Astrocyte (in vitro differentiated cells and primary cell): ENCODE measurements around the gene TARBP2. TPM values are rescaled to one million over a fixed set of nuclear protein-coding genes. Genes with fewer than 3 reads are reported as not detected.

Source experiments
- DNase-seq: peaks from one replicate; pipeline ENCODE4 v3.0.0-alpha.2; 2010; ENCODE audit warnings: low read depth
- FAIRE-seq: peaks from 2 replicates; lab custom pipeline; 2011; peaks lifted over from hg19 to GRCh38; lab: Jason Lieb, UNC
- H2AFZ ChIP-seq: 2 replicates; pipeline ENCODE4 v1.6.0; 2012; ENCODE audit warnings: low read depth, low read length, inconsistent platforms
- H3K27ac ChIP-seq: 2 replicates; pipeline ENCODE4 v1.5.1; 2011; ENCODE audit warnings: low read depth, low read length, inconsistent platforms
- H3K27me3 ChIP-seq: 2 replicates; pipeline ENCODE4 v1.6.0; 2011; ENCODE audit warnings: low read length, inconsistent platforms; ENCODE audit not compliant: insufficient read depth
- H3K36me3 ChIP-seq: 2 replicates; pipeline ENCODE4 v1.5.1; 2011; ENCODE audit warnings: low read length, inconsistent platforms; ENCODE audit not compliant: insufficient read depth
- H3K4me1 ChIP-seq: 2 replicates; pipeline ENCODE4 v1.5.1; 2011; ENCODE audit warnings: low read length, inconsistent platforms; ENCODE audit not compliant: insufficient read depth
- H3K4me2 ChIP-seq: 2 replicates; pipeline ENCODE4 v1.6.0; 2012; ENCODE audit warnings: low read length, inconsistent platforms
- H3K4me3 ChIP-seq: 2 replicates; pipeline ENCODE4 v1.5.1; 2011; ENCODE audit warnings: low read depth, mild to moderate bottlenecking, low read length, inconsistent platforms; ENCODE audit not compliant: insufficient read depth
- H3K79me2 ChIP-seq: 2 replicates; pipeline ENCODE4 v1.6.0; 2012; ENCODE audit warnings: mild to moderate bottlenecking, low read length, inconsistent platforms; ENCODE audit not compliant: insufficient read depth
- H3K9ac ChIP-seq: 2 replicates; pipeline ENCODE4 v1.6.0; 2012; ENCODE audit warnings: mild to moderate bottlenecking, low read length, inconsistent platforms
- H3K9me3 ChIP-seq: 2 replicates; pipeline ENCODE4 v1.5.1; 2012; ENCODE audit warnings: low read depth, mild to moderate bottlenecking, low read length, inconsistent platforms; ENCODE audit not compliant: insufficient read depth
- H4K20me1 ChIP-seq: 2 replicates; pipeline ENCODE4 v1.6.0; 2012; ENCODE audit warnings: low read length, inconsistent platforms; ENCODE audit not compliant: insufficient read depth
- H3K27ac Mint-ChIP-seq: one replicate; pipeline ENCODE4 v1.8.0; 2021; ENCODE audit warnings: mild to moderate bottlenecking, mixed read lengths; ENCODE audit not compliant: unreplicated experiment
- H3K27me3 Mint-ChIP-seq: one replicate; pipeline ENCODE4 v1.8.0; 2021; ENCODE audit warnings: low read depth, mixed read lengths; ENCODE audit not compliant: unreplicated experiment
- H3K36me3 Mint-ChIP-seq: one replicate; pipeline ENCODE4 v1.8.0; 2021; ENCODE audit warnings: low read depth, mixed read lengths; ENCODE audit not compliant: unreplicated experiment
- H3K4me1 Mint-ChIP-seq: one replicate; pipeline ENCODE4 v1.8.0; 2021; ENCODE audit warnings: low read depth, mixed read lengths; ENCODE audit not compliant: unreplicated experiment
- H3K4me3 Mint-ChIP-seq: one replicate; pipeline ENCODE4 v1.8.0; 2021; ENCODE audit warnings: mild to moderate bottlenecking, moderate library complexity, mixed read lengths; ENCODE audit not compliant: unreplicated experiment
- H3K9me3 Mint-ChIP-seq: one replicate; pipeline ENCODE4 v1.8.0; 2021; ENCODE audit warnings: mild to moderate bottlenecking, mixed read lengths; ENCODE audit not compliant: unreplicated experiment
- CTCF ChIP-seq: IDR thresholded peaks from 2 replicates; pipeline ENCODE4 v1.5.1; 2011; ENCODE audit warnings: low read depth, mild to moderate bottlenecking, inconsistent platforms, low read length, moderate library complexity; ENCODE audit not compliant: insufficient read depth
- EZH2 ChIP-seq: IDR thresholded peaks from 2 replicates; pipeline ENCODE4 v1.6.1; 2012; ENCODE audit warnings: mild to moderate bottlenecking, low read length, inconsistent platforms; ENCODE audit not compliant: insufficient read depth
- total RNA-seq: library from RNA; stranded (reverse); gene quantifications from 2 replicates; pipeline ENCODE4 v1.2.1, GENCODE V29; 2021

Gene TARBP2
- total RNA-seq, 1 donor from 2014 or later: 51.1 TPM

GRCh38 chr12:53502331-53502730 lies 1.2 kb downstream of the TARBP2 start:
- peak overlapping the region; percentile 68 for H3K4me3 ChIP-seq
- DNase-seq (no peak), FAIRE-seq (no peak)
- peaks cover 49% of the 10 kb centered on the region for H3K4me1 ChIP-seq
- Mint-ChIP-seq H3K36me3 (peaks cover 9% of the 10 kb centered on the region), H3K9me3 (no peaks in the 10 kb centered on the region), H3K27me3 (no peaks in the 10 kb centered on the region), H3K27ac (peak overlapping the region; percentile 72), H3K4me3 (peak overlapping the region; percentile 84), H3K4me1 (peaks cover 22% of the 10 kb centered on the region)
- H3K9ac ChIP-seq: peak overlapping the region; percentile 92
- H3K27ac ChIP-seq: no peak overlapping the region
- no peaks in the 10 kb centered on the region for H3K27me3 ChIP-seq
- H2AFZ ChIP-seq: no peak overlapping the region
- peak overlapping the region; percentile 90 for H3K4me2 ChIP-seq
- TF ChIP-seq EZH2 (no peak), CTCF (no peak)
- peaks cover 13% of the 10 kb centered on the region for H4K20me1 ChIP-seq
- peaks cover 45% of the 10 kb centered on the region for H3K79me2 ChIP-seq
- no peaks in the 10 kb centered on the region for H3K9me3 ChIP-seq
- H3K36me3 ChIP-seq: peaks cover 3% of the 10 kb centered on the region

- no peaks in the 10 kb centered on the region for H3K27me3 ChIP-seq
- Mint-ChIP-seq H3K27ac (peak overlapping the region; percentile 53), H3K9me3 (no peaks in the 10 kb centered on the region), H3K4me1 (peaks cover 22% of the 10 kb centered on the region), H3K4me3 (peak overlapping the region; percentile 14), H3K27me3 (no peaks in the 10 kb centered on the region), H3K36me3 (peaks cover 9% of the 10 kb centered on the region)
- no peak overlapping the region for H3K9ac ChIP-seq
- H3K4me3 ChIP-seq: no peak overlapping the region
- peaks cover 37% of the 10 kb centered on the region for H3K79me2 ChIP-seq
- H4K20me1 ChIP-seq: peaks cover 6% of the 10 kb centered on the region
- H3K36me3 ChIP-seq: peaks cover 6% of the 10 kb centered on the region
- no peak overlapping the region for H3K27ac ChIP-seq
- TF ChIP-seq EZH2 (no peak), CTCF (no peak)
- no peaks in the 10 kb centered on the region for H3K9me3 ChIP-seq
- FAIRE-seq: no peak
- H3K4me2 ChIP-seq: no peak overlapping the region
- H3K4me1 ChIP-seq: peaks cover 49% of the 10 kb centered on the region
- H2AFZ ChIP-seq: no peak overlapping the region
- no peak for DNase-seq
Observed at GRCh38 chr12:53502983-53503728, 2.1 kb downstream of the TARBP2 start.
